ENCODE data around the gene CPA5.

DNA sequence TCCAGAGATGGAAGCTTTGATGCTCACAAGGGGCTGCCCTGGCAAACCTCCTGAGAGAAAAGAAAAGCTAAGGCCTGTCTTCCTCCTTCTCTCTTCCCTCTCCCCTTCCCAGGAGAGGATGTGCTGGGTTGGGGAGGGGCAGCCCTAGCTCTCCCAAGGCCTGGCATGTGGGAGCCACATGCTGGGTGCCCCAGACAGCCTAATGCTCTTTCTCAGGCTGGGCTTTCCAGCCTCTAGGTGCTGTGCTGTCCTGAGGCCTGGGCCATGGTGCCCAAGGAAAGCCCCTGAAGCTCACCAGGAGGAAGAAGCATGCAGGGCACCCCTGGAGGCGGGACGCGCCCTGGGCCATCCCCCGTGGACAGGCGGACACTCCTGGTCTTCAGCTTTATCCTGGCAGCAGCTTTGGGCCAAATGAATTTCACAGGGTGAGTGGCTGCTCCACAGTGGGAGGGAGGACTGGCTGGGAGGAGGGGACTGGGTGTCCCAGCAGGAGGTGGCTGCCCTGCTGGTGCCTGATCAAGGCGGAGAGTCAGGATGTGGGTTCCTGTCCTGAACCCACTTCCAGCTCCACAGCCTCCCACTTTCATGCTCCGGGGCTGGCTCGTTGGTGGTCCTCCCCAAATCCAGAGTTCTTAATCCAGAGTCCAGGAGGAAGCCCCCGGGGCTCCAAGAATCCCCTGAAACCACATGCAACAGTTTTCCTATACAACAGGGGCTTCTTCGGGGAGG lies 1.7 kb downstream of the CPA5 start:
- TF ChIP-seq, protein P1, sequence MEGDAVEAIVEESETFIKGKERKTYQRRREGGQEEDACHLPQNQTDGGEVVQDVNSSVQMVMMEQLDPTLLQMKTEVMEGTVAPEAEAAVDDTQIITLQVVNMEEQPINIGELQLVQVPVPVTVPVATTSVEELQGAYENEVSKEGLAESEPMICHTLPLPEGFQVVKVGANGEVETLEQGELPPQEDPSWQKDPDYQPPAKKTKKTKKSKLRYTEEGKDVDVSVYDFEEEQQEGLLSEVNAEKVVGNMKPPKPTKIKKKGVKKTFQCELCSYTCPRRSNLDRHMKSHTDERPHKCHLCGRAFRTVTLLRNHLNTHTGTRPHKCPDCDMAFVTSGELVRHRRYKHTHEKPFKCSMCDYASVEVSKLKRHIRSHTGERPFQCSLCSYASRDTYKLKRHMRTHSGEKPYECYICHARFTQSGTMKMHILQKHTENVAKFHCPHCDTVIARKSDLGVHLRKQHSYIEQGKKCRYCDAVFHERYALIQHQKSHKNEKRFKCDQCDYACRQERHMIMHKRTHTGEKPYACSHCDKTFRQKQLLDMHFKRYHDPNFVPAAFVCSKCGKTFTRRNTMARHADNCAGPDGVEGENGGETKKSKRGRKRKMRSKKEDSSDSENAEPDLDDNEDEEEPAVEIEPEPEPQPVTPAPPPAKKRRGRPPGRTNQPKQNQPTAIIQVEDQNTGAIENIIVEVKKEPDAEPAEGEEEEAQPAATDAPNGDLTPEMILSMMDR (IDR thresholded peaks at IDR 0.05): no peak
- no peak for TF ChIP-seq POLR2A (IDR thresholded peaks at IDR 0.05)

All from body of pancreas (tissue), 4 donors.